ENCODE data around the gene SYNE1.

- TF ChIP-seq CTCF (conservative IDR thresholded peaks at IDR 0.05; ENCODE audit: low read length) = no peak
- TF ChIP-seq EZH2phosphoT487 (IDR thresholded peaks at IDR 0.05; ENCODE audit: borderline replicate concordance, low read depth, low read length) = no peak
These were observed 295.6 kb downstream of the SYNE1 start for GRCh38 chr6:152341596-152341995.

Data from OCI-LY7 (cell line).